K562 treated with DMSO at 1 percent for 48 hours (cell line): ENCODE results near the gene KAT14. TPM values are rescaled to one million over a fixed set of nuclear protein-coding genes. Genes with fewer than 3 reads are reported as not detected.

ENCODE experiments used
- total RNA-seq: library from RNA; unstranded; fragments of 300-600 nt; gene quantifications from 2 replicates; pipeline ENCODE4 v1.2.3, GENCODE V29; 2022; ENCODE audit warnings: low replicate concordance; ENCODE audit errors: extremely low read depth

Gene KAT14
- total RNA-seq = not detected in 2 replicates

GRCh38 chr20:18137412-18138265 is at the start of gene KAT14, which contains the start of gene PET117:
TSS of gene KAT14 (plus strand) at chr20:18137863. CDS start at chr20:18142661, 4,798 bp downstream.
TSS of gene PET117 (plus strand) at chr20:18137863. CDS start at chr20:18137956, 93 bp downstream.

Other genes starting within 250 kb of the KAT14 start
- not detected in 2 replicates for gene SNX5, start 169.1 kb upstream of the KAT14 start, total RNA-seq
- gene MGME1, start 168.8 kb upstream of the KAT14 start, total RNA-seq = not detected in 2 replicates
- not detected in 2 replicates for gene OVOL2, start 79.9 kb upstream of the KAT14 start, total RNA-seq
- not detected in 2 replicates for gene PET117, start within 50 bp of the KAT14 start, total RNA-seq
- gene ZNF133, start 150.7 kb downstream of the KAT14 start, total RNA-seq = not detected in 2 replicates